D721Med (cell line): Measurements from ENCODE around the gene LMO4.

Experiments used
- DNase-seq: peaks from one replicate; pipeline ENCODE4 v3.0.0; 2011; ENCODE audit warnings: low spot score; ENCODE audit not compliant: insufficient read length
- FAIRE-seq: peaks from 2 replicates; lab custom pipeline; 2011; peaks lifted over from hg19 to GRCh38; lab: Jason Lieb, UNC
- TF ChIP-seq, protein P1 (sequence below): IDR thresholded peaks from 2 replicates; pipeline ENCODE4 v1.5.1; 2012; ENCODE audit warnings: mild to moderate bottlenecking, control low read depth; ENCODE audit not compliant: insufficient read depth; ENCODE audit errors: missing control alignments

LMO4 gene

GRCh38 chr1:87307306-87307705, 21.4 kb upstream of the LMO4 start:
- DNase-seq (no peak), FAIRE-seq (no peak)
- TF ChIP-seq, protein P1, sequence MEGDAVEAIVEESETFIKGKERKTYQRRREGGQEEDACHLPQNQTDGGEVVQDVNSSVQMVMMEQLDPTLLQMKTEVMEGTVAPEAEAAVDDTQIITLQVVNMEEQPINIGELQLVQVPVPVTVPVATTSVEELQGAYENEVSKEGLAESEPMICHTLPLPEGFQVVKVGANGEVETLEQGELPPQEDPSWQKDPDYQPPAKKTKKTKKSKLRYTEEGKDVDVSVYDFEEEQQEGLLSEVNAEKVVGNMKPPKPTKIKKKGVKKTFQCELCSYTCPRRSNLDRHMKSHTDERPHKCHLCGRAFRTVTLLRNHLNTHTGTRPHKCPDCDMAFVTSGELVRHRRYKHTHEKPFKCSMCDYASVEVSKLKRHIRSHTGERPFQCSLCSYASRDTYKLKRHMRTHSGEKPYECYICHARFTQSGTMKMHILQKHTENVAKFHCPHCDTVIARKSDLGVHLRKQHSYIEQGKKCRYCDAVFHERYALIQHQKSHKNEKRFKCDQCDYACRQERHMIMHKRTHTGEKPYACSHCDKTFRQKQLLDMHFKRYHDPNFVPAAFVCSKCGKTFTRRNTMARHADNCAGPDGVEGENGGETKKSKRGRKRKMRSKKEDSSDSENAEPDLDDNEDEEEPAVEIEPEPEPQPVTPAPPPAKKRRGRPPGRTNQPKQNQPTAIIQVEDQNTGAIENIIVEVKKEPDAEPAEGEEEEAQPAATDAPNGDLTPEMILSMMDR: no peak

DNA sequence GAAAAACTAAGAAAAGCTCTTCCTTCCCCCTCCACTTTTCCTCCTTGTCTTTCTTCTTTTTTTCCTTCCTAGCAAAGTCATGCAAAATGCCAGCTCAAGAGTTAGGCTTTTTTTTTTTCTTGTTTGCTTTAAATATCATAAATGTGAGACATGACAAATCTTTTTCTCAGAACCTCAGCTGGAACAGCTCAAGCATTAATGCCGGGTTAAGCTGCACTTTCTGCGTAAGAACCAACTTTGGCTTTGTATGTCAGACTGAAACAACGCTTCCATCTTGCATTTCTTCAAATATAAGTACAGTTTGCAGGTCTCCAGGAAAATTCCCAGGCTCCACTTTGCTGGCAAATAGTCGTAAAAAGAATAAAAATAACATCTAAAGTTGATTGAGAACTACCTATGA, 20.7 kb upstream of the LMO4 start:
- FAIRE-seq (no peak), DNase-seq (no peak)
- TF ChIP-seq, protein P1: no peak

- TF ChIP-seq, protein P1: no peak
- FAIRE-seq (no peak), DNase-seq (no peak)
These were observed 14.6 kb upstream of the LMO4 start for GRCh38 chr1:87314091-87314490.

GRCh38 chr1:87318056-87318650, 10.5 kb upstream of the LMO4 start:
- DNase-seq: no peak

DNA sequence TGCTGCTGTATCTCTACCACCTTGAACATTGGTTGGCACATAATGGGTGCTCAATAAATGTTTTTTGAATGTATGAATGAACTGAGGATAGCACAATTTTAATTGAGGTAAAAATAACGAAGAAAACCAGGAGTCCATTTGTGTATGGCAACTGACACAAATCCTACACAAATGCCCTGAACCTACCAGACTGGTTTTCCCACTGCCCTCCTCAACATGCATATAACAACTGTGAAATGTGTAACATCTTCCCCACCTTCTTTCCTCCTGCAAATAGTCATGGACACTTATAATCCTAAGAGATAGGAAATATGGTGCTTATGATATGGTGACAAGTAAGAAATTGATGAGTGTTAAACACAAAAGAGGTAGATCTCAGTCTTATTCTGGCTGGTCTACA, 9.9 kb upstream of the LMO4 start:
- no peak for DNase-seq
- TF ChIP-seq, protein P1: no peak
- no peak for FAIRE-seq

More at GRCh38 chr1:87318056-87318650, 10.5 kb upstream of the LMO4 start:
- TF ChIP-seq, protein P1: no peak
- FAIRE-seq: no peak

DNA sequence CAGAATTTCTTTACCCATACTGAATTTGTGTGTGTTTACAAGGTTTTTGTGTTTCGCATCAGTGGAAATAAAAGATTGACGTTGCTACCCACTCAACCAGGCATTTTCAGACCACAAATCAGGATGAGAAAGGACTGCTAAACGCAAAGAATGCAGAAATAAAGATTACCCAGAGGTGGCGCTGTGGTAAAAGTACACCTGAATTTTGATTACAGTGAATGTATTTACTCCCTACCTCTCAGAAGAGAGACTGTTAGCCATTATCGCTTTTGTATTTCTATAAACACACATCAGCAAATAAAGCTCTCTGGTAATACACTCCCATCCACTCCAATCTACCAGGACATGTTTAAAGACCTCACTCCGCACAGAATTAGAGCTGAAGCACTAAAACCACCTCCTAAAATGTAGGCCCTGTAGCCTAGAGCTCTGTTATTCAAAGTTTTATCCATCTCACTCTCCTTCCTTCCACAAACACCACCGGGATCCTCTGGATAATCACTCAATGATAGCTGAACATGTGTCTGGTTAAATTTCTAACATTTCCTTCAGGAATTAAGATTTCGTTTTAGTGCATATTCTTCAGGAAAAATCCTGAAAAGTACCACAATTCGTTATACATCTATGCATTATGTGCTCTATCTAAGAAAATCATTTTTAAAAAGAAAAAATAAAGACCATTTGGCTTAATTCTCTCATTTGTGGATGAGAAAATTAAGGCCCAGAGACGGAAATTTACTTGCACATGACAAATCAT, 2.5 kb upstream of the LMO4 start:
- DNase-seq (no peak), FAIRE-seq (peak; percentile 95)
- TF ChIP-seq, protein P1: peak; percentile 78
